ENCODE results near the gene BDKRB2. TPM values are rescaled to one million over a fixed set of nuclear protein-coding genes. Genes with fewer than 3 reads are reported as not detected.
A peak's percentile ranks its signal among the peaks of the same experiment; 100 is the strongest.

The BDKRB2 gene
- total RNA-seq, 1 donor from 2014 or later, result 3.8 TPM

GRCh38 chr14:96231056-96231455 is 26.4 kb downstream of the BDKRB2 start:
- peaks cover 3% of the 10 kb centered on the region for H3K27me3 Mint-ChIP-seq (ENCODE audit: unreplicated experiment)
- H3K27ac Mint-ChIP-seq (ENCODE audit: unreplicated experiment), result no peak overlapping the region
- no peak for TF ChIP-seq CTCF (IDR thresholded peaks at IDR 0.05; ENCODE audit: partially characterized antibody, unreplicated experiment)
- H3K4me3 Mint-ChIP-seq (ENCODE audit: unreplicated experiment), result no peak overlapping the region
- no peaks in the 10 kb centered on the region for H3K36me3 Mint-ChIP-seq (ENCODE audit: unreplicated experiment)
- no peak for DNase-seq
- peaks cover 15% of the 10 kb centered on the region for H3K4me1 Mint-ChIP-seq (ENCODE audit: low read depth, unreplicated experiment)
- peaks cover 7% of the 10 kb centered on the region for H3K9me3 Mint-ChIP-seq (ENCODE audit: unreplicated experiment)

GRCh38 chr14:96231526-96232130 is 27.0 kb downstream of the BDKRB2 start:
- Mint-ChIP-seq H3K9me3 (ENCODE audit: unreplicated experiment) (peaks cover 7% of the 10 kb centered on the region), H3K4me1 (ENCODE audit: low read depth, unreplicated experiment) (peaks cover 15% of the 10 kb centered on the region), H3K27ac (ENCODE audit: unreplicated experiment) (peak overlapping the region; percentile 87), H3K27me3 (ENCODE audit: unreplicated experiment) (peaks cover 5% of the 10 kb centered on the region), H3K36me3 (ENCODE audit: unreplicated experiment) (no peaks in the 10 kb centered on the region), H3K4me3 (ENCODE audit: unreplicated experiment) (peak overlapping the region; percentile 23)
- DNase-seq, result peak; percentile 46
- TF ChIP-seq CTCF (IDR thresholded peaks at IDR 0.05; ENCODE audit: partially characterized antibody, unreplicated experiment), result no peak

- H3K27ac Mint-ChIP-seq (ENCODE audit: unreplicated experiment), result no peak overlapping the region
- H3K36me3 Mint-ChIP-seq (ENCODE audit: unreplicated experiment), result no peaks in the 10 kb centered on the region
- peaks cover 7% of the 10 kb centered on the region for H3K9me3 Mint-ChIP-seq (ENCODE audit: unreplicated experiment)
- peaks cover 15% of the 10 kb centered on the region for H3K4me1 Mint-ChIP-seq (ENCODE audit: low read depth, unreplicated experiment)
- H3K27me3 Mint-ChIP-seq (ENCODE audit: unreplicated experiment), result peaks cover 3% of the 10 kb centered on the region
- no peak for DNase-seq
- no peak overlapping the region for H3K4me3 Mint-ChIP-seq (ENCODE audit: unreplicated experiment)
- no peak for TF ChIP-seq CTCF (IDR thresholded peaks at IDR 0.05; ENCODE audit: partially characterized antibody, unreplicated experiment)
Observed at GRCh38 chr14:96232506-96232905, 27.9 kb downstream of the BDKRB2 start.

GRCh38 chr14:96233661-96234060 is 29.0 kb downstream of the BDKRB2 start:
- Mint-ChIP-seq H3K36me3 (ENCODE audit: unreplicated experiment) (no peaks in the 10 kb centered on the region), H3K27me3 (ENCODE audit: unreplicated experiment) (peaks cover 2% of the 10 kb centered on the region), H3K27ac (ENCODE audit: unreplicated experiment) (no peak overlapping the region), H3K4me1 (ENCODE audit: low read depth, unreplicated experiment) (peaks cover 15% of the 10 kb centered on the region), H3K4me3 (ENCODE audit: unreplicated experiment) (no peak overlapping the region), H3K9me3 (ENCODE audit: unreplicated experiment) (peaks cover 4% of the 10 kb centered on the region)
- no peak for TF ChIP-seq CTCF (IDR thresholded peaks at IDR 0.05; ENCODE audit: partially characterized antibody, unreplicated experiment)
- no peak for DNase-seq

- Mint-ChIP-seq H3K36me3 (ENCODE audit: unreplicated experiment) (no peaks in the 10 kb centered on the region), H3K4me3 (ENCODE audit: unreplicated experiment) (no peak overlapping the region), H3K27me3 (ENCODE audit: unreplicated experiment) (peaks cover 6% of the 10 kb centered on the region), H3K4me1 (ENCODE audit: low read depth, unreplicated experiment) (peaks cover 15% of the 10 kb centered on the region), H3K27ac (ENCODE audit: unreplicated experiment) (no peak overlapping the region), H3K9me3 (ENCODE audit: unreplicated experiment) (peaks cover 5% of the 10 kb centered on the region)
- no peak for DNase-seq
- TF ChIP-seq CTCF (IDR thresholded peaks at IDR 0.05; ENCODE audit: partially characterized antibody, unreplicated experiment), result no peak
Observed at GRCh38 chr14:96235426-96235825, 30.8 kb downstream of the BDKRB2 start.
